Panc1 (cell line): ENCODE measurements around the gene CARF. TPM values are rescaled to one million over a fixed set of nuclear protein-coding genes. Genes with fewer than 3 reads are reported as not detected.

Source experiments
- ATAC-seq: fragments of 200-7000 bp; cut with Tn5 transposase; 2 replicates; pipeline ENCODE4 v1.9.1; 2020; ENCODE audit warnings: mild to moderate bottlenecking, moderate library complexity
- BruUV-seq: library from RNA; stranded (reverse); fragments of 400-500 nt; replicated peaks from 2 replicates; lab custom pipeline; 2021; lab: Mats Ljungman, UMichigan
- CTCF ChIA-PET: fragments of 300-600 bp; sonication (Branson Sonifier 250); formaldehyde crosslinking; loops from one replicate; lab custom pipeline; 2022; ENCODE audit warnings: antibody characterized with exemption; lab: Charles Lee
- POLR2A ChIA-PET: fragments of 300-600 bp; sonication (Branson Sonifier 250); formaldehyde crosslinking; loops from one replicate; lab custom pipeline; 2022; ENCODE audit warnings: antibody characterized with exemption; lab: Charles Lee
- DNase-seq: peaks from one replicate; pipeline ENCODE4 v3.0.0-alpha.2; 2010; ENCODE audit warnings: low read depth, low spot score
- H3K27ac ChIP-seq: 2 replicates; pipeline ENCODE4 v1.5.1; 2011; ENCODE audit warnings: mild to moderate bottlenecking, low read length, inconsistent platforms
- H3K27me3 ChIP-seq: fragments of 200-500 bp; sonication (Bioruptor generic); 2 replicates; pipeline ENCODE4 v1.6.0; 2014; ENCODE audit warnings: low read length, inconsistent platforms; ENCODE audit not compliant: control insufficient read depth, insufficient read depth
- H3K36me3 ChIP-seq: fragments of 200-500 bp; sonication (Bioruptor generic); 2 replicates; pipeline ENCODE4 v1.5.1; 2014; ENCODE audit warnings: inconsistent platforms, mild to moderate bottlenecking, low read length, moderate library complexity; ENCODE audit not compliant: control insufficient read depth, insufficient read depth
- H3K4me1 ChIP-seq: 2 replicates; pipeline ENCODE4 v1.5.1; 2011; ENCODE audit warnings: inconsistent platforms, mild to moderate bottlenecking, low read length, moderate library complexity; ENCODE audit not compliant: control insufficient read depth, insufficient read depth
- H3K4me3 ChIP-seq, 2 experiments: 2 replicates each; pipeline ENCODE4 v1.5.1; 2011 to 2012; ENCODE audit warnings: low read depth in 2 of 2, low read length in 2 of 2, mild to moderate bottlenecking in 2 of 2, inconsistent platforms in 1 of 2, moderate library complexity in 1 of 2
- H3K9me3 ChIP-seq: fragments of 200-500 bp; sonication (Bioruptor generic); 2 replicates; pipeline ENCODE4 v1.5.1; 2014; ENCODE audit warnings: low read depth, mild to moderate bottlenecking, inconsistent platforms, low read length, moderate library complexity; ENCODE audit not compliant: control insufficient read depth, insufficient read depth
- CTCF ChIP-seq: fragments of 450-650 bp; IDR thresholded peaks from 2 replicates; pipeline ENCODE4 v1.5.1; 2017; ENCODE audit warnings: mild to moderate bottlenecking
- POLR2AphosphoS5 ChIP-seq: IDR thresholded peaks from 2 replicates; pipeline ENCODE4 v1.6.1; 2012; ENCODE audit warnings: mild to moderate bottlenecking, low read depth, low read length, moderate library complexity
- SIN3A ChIP-seq: IDR thresholded peaks from 2 replicates; pipeline ENCODE4 v1.6.1; 2012; ENCODE audit warnings: low read depth, mild to moderate bottlenecking, low read length, moderate library complexity, borderline replicate concordance; ENCODE audit not compliant: insufficient read depth
- TCF7L2 ChIP-seq: IDR thresholded peaks from 2 replicates; pipeline ENCODE4 v1.6.1; 2011; ENCODE audit warnings: mild to moderate bottlenecking, low read depth, low read length, inconsistent platforms
- in situ Hi-C: cut with HindIII; loops from 2 replicates; pipeline ENCODE4 v1.10.0; 2016; ENCODE audit warnings: low sequenced_read_pairs, low pct_unique_long_range_greater_than_20kb
- intact Hi-C: fragments of 100-400 bp; cut with micrococcal nuclease; formaldehyde crosslinking; loops from one replicate; pipeline ENCODE4 v1.10.0; 2022; ENCODE audit not compliant: unreplicated experiment
- total RNA-seq: library from RNA; stranded (reverse); gene quantifications from one replicate; pipeline ENCODE4 v1.2.1, GENCODE V29; 2021; ENCODE audit not compliant: unreplicated experiment
- TF ChIP-seq, protein P1 (sequence below), 2 experiments: IDR thresholded peaks; 2 replicates each; pipeline ENCODE4 v1.6.1; 2011 to 2012; ENCODE audit warnings: low read depth in 2 of 2, control low read depth in 1 of 2, low read length in 1 of 2, mild to moderate bottlenecking in 1 of 2, moderate library complexity in 1 of 2; ENCODE audit not compliant: insufficient read depth in 1 of 2

Gene CARF
- total RNA-seq, 1 experiment from 2014 or later, result 8.0 TPM

- intact Hi-C loops, result no loop called here
Measured at GRCh38 chr2:203003716-203004115, 91.6 kb downstream of the CARF start.

DNA sequence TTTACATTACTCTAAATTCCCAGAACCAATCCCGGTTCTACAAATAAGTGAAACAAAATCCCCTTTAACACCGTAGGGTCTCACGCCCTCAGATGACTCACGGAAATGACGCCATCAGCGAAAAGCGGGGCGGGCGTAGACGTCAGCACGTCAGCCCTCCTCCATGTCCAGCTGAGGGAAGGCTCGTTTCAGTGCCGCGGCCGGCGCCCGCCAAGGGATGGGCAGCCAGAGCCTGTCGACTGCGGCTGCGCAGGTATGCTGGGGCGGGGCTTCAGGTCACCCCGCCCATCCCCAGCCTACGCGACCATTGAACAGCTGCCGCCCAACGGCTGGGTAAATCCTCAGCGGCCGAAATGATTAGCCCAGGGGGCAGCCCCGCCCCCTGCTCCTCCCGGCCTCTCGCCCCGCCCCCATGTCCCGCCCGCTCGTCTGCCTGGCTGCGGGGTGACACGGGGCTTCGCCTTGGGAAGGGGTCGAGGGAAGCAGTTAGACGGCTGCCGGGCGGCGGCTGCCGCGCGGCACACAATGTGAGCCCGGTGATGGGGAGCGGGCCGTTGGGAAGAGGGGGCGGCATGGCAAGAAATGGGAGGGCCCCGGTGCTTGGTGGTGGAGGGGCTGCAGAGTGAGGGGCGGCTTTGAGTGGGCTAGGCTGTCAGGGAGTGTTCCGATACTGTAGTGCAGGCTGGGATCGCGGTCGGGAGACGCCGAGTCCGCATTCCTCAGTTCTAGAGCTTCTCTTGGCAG is 102.6 kb downstream of the CARF start, which contains the start of gene NBEAL1:
Gene NBEAL1 (plus strand): TSS at position 420 of the 744 bp plus-strand sequence. CDS start 1,510 bp downstream, outside the sequence.
- ATAC-seq (peak; percentile 97), DNase-seq (peak; percentile 88)
- in situ Hi-C loops, result no loop called here
- H3K9me3 ChIP-seq, result no peaks in the 10 kb centered on the region
- CTCF ChIA-PET, result no interaction called here
- TF ChIP-seq, protein P1, sequence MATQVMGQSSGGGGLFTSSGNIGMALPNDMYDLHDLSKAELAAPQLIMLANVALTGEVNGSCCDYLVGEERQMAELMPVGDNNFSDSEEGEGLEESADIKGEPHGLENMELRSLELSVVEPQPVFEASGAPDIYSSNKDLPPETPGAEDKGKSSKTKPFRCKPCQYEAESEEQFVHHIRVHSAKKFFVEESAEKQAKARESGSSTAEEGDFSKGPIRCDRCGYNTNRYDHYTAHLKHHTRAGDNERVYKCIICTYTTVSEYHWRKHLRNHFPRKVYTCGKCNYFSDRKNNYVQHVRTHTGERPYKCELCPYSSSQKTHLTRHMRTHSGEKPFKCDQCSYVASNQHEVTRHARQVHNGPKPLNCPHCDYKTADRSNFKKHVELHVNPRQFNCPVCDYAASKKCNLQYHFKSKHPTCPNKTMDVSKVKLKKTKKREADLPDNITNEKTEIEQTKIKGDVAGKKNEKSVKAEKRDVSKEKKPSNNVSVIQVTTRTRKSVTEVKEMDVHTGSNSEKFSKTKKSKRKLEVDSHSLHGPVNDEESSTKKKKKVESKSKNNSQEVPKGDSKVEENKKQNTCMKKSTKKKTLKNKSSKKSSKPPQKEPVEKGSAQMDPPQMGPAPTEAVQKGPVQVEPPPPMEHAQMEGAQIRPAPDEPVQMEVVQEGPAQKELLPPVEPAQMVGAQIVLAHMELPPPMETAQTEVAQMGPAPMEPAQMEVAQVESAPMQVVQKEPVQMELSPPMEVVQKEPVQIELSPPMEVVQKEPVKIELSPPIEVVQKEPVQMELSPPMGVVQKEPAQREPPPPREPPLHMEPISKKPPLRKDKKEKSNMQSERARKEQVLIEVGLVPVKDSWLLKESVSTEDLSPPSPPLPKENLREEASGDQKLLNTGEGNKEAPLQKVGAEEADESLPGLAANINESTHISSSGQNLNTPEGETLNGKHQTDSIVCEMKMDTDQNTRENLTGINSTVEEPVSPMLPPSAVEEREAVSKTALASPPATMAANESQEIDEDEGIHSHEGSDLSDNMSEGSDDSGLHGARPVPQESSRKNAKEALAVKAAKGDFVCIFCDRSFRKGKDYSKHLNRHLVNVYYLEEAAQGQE (IDR thresholded peaks at IDR 0.05; ENCODE audit: insufficient read depth in 1 of 2, low read depth in 2 of 2, low read length in 1 of 2), result 0 out of 4 replicates have a peak, but pooled peaks of 1 of the 2 experiments have one; percentile 35
- no peak for TF ChIP-seq TCF7L2
- TF ChIP-seq POLR2AphosphoS5, result peak; percentile 40; the same call in 1 of the 2 replicates
- TF ChIP-seq SIN3A, result peak; percentile 84; the same call in 1 of the 2 replicates
- TF ChIP-seq CTCF, result no peak
- POLR2A ChIA-PET, result no interaction called here
- peaks cover 2% of the 10 kb centered on the region; the same call in 1 of the 2 replicates for H3K36me3 ChIP-seq
- peaks cover 26% of the 10 kb centered on the region for H3K4me1 ChIP-seq
- intact Hi-C loops, result no loop called here
- BruUV-seq, result no TSS peak
- H3K27me3 ChIP-seq, result no peaks in the 10 kb centered on the region; the same call in 1 of the 2 replicates
- H3K4me3 ChIP-seq, result peak within 1 kb of the TSS; percentile 70 to 99
- H3K27ac ChIP-seq, result peak within 1 kb of the TSS; percentile 99

More at GRCh38 chr2:203003716-203004115, 91.6 kb downstream of the CARF start:
- TF ChIP-seq, protein P1 (IDR thresholded peaks at IDR 0.05; ENCODE audit: insufficient read depth in 1 of 2, low read depth in 2 of 2, low read length in 1 of 2), result no peak
- TF ChIP-seq TCF7L2 (no peak), SIN3A (no peak), CTCF (no peak), POLR2AphosphoS5 (no peak)
- ATAC-seq, result no peak
- Histone ChIP-seq H3K36me3 (no peaks in the 10 kb centered on the region), H3K4me1 (no peaks in the 10 kb centered on the region), H3K27me3 (no peaks in the 10 kb centered on the region), H3K27ac (no peak overlapping the region), H3K4me3 (no peak overlapping the region), H3K9me3 (no peaks in the 10 kb centered on the region)
- in situ Hi-C loops, result no loop called here
- BruUV-seq, result no TSS peak
- CTCF ChIA-PET, result no interaction called here
- no peak for DNase-seq
- POLR2A ChIA-PET, result no interaction called here
